Measurements from ENCODE around the gene UNC5CL. TPM values are rescaled to one million over a fixed set of nuclear protein-coding genes. Genes with fewer than 3 reads are reported as not detected.
"Not testable (repeated sequence)": the region's sequence is repeated elsewhere in the genome, so short reads cannot be mapped to it uniquely, and the experiment has no call there.

UNC5CL gene
- total RNA-seq, 1 donor from 2014 or later, result 0.99 TPM

DNA sequence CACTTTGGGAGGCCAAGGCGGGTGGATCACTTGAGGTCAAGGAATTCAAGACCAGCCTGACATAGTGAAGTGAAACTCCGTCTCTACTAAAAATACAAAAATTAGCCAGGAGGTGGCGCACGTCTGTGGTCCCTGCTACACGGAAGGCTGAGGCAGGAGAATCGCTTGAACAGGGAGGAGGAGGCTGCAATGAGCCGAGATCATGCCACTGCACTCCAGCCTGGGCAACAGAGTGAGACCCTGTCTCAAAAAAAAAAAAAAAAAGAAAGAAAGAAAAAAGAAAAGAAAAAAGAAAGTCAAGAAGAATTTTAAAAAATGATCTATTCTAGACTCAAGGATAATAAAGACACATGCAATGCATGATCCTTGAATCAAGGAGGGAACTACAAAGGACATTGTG lies 32.8 kb downstream of the UNC5CL start:
- H3K36me3 Mint-ChIP-seq (ENCODE audit: low read depth); H3K4me3 Mint-ChIP-seq; H3K27ac Mint-ChIP-seq; H3K4me1 Mint-ChIP-seq (ENCODE audit: low read depth); H3K9me3 Mint-ChIP-seq: not testable (repeated sequence)
- DNase-seq (ENCODE audit: low spot score), result peak; percentile 46
- peaks cover 47% of the 10 kb centered on the region for H3K27me3 Mint-ChIP-seq (ENCODE audit: insufficient read depth)
- intact Hi-C loops (cut with micrococcal nuclease), result loop anchor here (1.0 kb wide), 4 partner anchors 22 to 312 kb away; partner anchors contain the start of gene UNC5CL

DNA sequence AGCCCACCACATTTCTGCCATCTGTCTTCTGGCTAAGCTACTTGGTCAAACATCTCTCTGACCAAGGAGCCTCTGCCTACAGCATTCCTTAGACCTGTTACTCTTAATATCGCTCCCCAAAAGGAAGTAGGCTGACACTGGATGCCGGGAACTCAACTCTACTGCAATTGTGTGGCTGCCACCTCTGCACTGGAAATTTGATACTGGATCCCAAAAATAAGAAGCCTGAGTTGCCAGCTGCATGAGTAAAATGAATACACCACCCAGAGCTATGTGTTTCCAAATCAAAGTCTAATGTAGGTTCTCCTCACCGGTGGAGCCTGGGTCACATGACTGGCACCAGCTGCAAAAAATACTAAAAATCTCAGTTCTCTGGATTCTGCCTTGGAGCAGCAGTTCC lies 36.9 kb downstream of the UNC5CL start:
- intact Hi-C loops (cut with micrococcal nuclease), result no loop called here
- peaks cover 39% of the 10 kb centered on the region for H3K27me3 Mint-ChIP-seq (ENCODE audit: insufficient read depth)
- no peak overlapping the region for H3K27ac Mint-ChIP-seq
- no peaks in the 10 kb centered on the region for H3K36me3 Mint-ChIP-seq (ENCODE audit: low read depth)
- no peak for DNase-seq (ENCODE audit: low spot score)
- H3K4me3 Mint-ChIP-seq, result no peak overlapping the region
- no peaks in the 10 kb centered on the region for H3K4me1 Mint-ChIP-seq (ENCODE audit: low read depth)
- H3K9me3 Mint-ChIP-seq, result no peaks in the 10 kb centered on the region

DNA sequence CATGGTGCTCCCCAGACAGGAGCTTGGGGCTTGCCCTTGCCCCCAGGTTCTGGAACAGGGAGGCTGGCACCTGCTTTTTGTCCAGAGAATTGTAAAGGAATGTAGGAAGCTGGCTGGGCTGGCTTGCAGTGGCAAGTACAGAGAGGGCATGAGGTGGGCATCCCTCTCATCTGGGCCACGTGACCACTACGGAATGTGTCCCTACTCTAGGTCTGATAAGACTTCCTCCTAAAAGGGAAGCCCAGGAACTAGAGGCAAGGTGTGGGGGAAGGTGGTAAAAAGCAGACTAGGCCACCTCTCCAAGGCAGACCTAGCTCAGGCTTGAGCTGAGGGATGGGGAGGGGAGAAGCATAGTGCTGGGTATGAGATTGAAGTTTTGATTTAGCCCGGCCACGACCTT lies 38.8 kb downstream of the UNC5CL start:
- H3K27ac Mint-ChIP-seq, result no peak overlapping the region
- no peak overlapping the region for H3K4me3 Mint-ChIP-seq
- intact Hi-C loops (cut with micrococcal nuclease), result no loop called here
- peaks cover 34% of the 10 kb centered on the region for H3K27me3 Mint-ChIP-seq (ENCODE audit: insufficient read depth)
- DNase-seq (ENCODE audit: low spot score), result no peak
- H3K9me3 Mint-ChIP-seq, result no peaks in the 10 kb centered on the region
- H3K4me1 Mint-ChIP-seq (ENCODE audit: low read depth), result no peaks in the 10 kb centered on the region
- H3K36me3 Mint-ChIP-seq (ENCODE audit: low read depth), result no peaks in the 10 kb centered on the region

DNA sequence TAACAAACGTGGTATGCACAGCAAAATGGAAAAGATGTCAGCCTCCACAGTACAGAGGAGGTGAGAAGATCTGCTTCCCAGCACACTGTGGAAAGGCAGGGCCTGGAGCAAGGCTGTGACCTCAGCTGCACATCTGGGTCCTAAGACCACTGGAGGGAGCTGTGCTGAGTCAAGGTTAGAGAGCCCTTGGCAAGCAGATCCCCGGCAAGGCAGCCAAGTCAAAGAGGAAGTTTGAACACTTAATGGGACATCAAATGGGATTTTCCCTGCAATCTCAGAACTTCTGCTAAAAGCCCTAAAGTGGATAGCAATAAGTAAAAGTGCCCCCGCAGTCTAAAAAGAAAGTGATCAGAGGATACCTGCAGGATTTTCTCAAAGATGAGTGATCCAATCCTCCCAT lies 39.5 kb downstream of the UNC5CL start:
- Mint-ChIP-seq H3K36me3 (ENCODE audit: low read depth) (no peaks in the 10 kb centered on the region), H3K4me1 (ENCODE audit: low read depth) (no peaks in the 10 kb centered on the region), H3K9me3 (no peaks in the 10 kb centered on the region), H3K27ac (no peak overlapping the region), H3K27me3 (ENCODE audit: insufficient read depth) (peaks cover 32% of the 10 kb centered on the region), H3K4me3 (no peak overlapping the region)
- intact Hi-C loops (cut with micrococcal nuclease), result no loop called here
- DNase-seq (ENCODE audit: low spot score), result no peak

- Mint-ChIP-seq H3K27me3 (ENCODE audit: insufficient read depth) (peaks cover 38% of the 10 kb centered on the region), H3K27ac (no peak overlapping the region), H3K36me3 (ENCODE audit: low read depth) (no peaks in the 10 kb centered on the region), H3K9me3 (no peaks in the 10 kb centered on the region), H3K4me1 (ENCODE audit: low read depth) (no peaks in the 10 kb centered on the region), H3K4me3 (no peak overlapping the region)
- intact Hi-C loops (cut with micrococcal nuclease), result no loop called here
- DNase-seq (ENCODE audit: low spot score), result no peak
These were observed 40.4 kb downstream of the UNC5CL start for GRCh38 chr6:40998661-40999060.

DNA sequence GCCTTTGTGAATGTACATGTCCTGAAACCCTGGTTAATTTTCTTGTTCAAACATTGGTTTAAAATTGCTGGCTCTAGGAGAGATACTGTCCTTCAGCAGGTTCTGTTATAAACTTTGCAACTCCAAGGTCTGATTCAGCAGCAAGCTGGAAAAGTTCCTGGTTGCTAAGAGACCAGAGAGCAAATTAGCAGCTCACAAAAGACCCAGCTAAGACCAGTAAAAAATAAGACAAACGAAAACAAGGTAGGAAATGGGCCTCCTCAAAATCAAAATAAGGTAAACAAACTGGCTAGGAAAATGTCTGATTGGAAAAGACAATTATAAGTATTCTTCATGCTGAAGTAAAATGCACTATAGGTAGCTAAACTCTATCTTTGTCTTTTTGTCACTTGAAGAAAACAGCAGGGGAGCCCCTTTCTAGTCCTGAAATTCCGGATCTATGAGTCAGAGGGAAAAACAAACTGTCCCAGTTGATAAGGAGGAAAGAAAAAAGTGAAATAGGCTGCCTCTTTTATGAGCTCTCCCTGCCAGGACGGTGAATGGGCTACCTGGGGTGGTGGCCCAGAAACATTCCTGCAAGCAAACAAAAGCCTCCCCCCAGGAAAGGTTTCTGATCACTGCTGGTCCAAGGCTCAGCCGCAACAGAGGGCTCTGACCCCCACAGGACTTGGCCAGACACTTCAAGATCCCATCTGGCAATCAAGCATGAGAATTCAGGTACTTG lies 41.6 kb downstream of the UNC5CL start:
- Mint-ChIP-seq H3K9me3 (no peaks in the 10 kb centered on the region), H3K36me3 (ENCODE audit: low read depth) (no peaks in the 10 kb centered on the region), H3K4me3 (no peak overlapping the region), H3K27ac (no peak overlapping the region), H3K27me3 (ENCODE audit: insufficient read depth) (peaks cover 39% of the 10 kb centered on the region), H3K4me1 (ENCODE audit: low read depth) (no peaks in the 10 kb centered on the region)
- DNase-seq (ENCODE audit: low spot score), result no peak
- intact Hi-C loops (cut with micrococcal nuclease), result no loop called here

DNA sequence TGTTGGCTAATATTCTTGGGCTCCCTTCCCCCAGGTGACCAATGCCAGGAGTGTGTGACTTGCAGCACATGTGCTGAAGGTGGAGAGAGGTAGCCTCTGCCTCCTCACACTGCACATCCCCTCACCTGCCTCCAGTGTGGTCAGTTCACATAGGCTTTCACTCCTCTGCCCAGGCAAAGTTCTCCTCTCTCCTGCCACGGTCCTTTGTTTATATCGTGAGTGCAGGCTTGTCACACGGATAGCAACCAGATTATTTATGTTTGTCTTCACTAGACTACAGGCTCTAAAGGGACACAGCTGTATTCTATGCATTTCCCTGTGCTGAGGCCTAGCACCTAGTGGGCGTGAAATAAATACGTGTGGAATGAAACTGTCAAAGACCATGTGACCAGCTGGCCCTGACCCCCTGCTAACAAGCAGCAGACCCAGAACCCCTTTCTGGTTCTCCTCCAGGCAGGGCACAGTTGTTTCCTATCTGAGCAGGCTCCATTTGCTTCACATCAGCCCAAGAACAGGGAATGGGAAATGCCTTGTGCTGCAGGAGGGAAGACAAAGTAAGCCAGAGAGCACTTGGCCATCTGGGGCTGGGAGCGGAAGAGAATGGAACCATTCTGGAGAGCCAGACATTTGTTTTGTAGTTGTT lies 42.3 kb downstream of the UNC5CL start:
- intact Hi-C loops (cut with micrococcal nuclease), result no loop called here
- peaks cover 40% of the 10 kb centered on the region for H3K27me3 Mint-ChIP-seq (ENCODE audit: insufficient read depth)
- no peaks in the 10 kb centered on the region for H3K36me3 Mint-ChIP-seq (ENCODE audit: low read depth)
- no peaks in the 10 kb centered on the region for H3K4me1 Mint-ChIP-seq (ENCODE audit: low read depth)
- H3K9me3 Mint-ChIP-seq, result no peaks in the 10 kb centered on the region
- no peak for DNase-seq (ENCODE audit: low spot score)
- no peak overlapping the region for H3K4me3 Mint-ChIP-seq
- H3K27ac Mint-ChIP-seq, result no peak overlapping the region

DNA sequence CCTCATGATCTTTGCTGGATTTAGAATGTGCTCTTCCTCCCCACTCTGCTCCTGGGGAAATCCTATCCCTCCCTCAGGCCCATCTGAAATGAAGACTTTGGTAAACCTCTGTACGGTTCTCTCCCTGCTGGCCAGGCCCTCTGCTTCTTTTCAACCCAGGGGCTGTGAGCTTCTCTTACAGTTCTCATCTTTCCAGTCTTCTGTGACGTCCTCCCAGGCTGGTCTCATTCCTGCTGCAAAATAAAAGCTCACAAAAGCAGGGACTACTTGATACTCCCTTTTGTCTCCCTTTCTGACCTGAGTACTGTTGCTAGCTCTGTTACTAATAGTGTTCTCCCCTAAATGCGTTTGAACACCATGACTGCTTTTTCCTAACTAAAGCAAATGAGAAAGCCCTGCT lies 46.3 kb downstream of the UNC5CL start:
- no peak for DNase-seq (ENCODE audit: low spot score)
- Mint-ChIP-seq H3K4me3 (no peak overlapping the region), H3K27me3 (ENCODE audit: insufficient read depth) (peaks cover 42% of the 10 kb centered on the region), H3K9me3 (no peaks in the 10 kb centered on the region), H3K27ac (no peak overlapping the region), H3K4me1 (ENCODE audit: low read depth) (no peaks in the 10 kb centered on the region), H3K36me3 (ENCODE audit: low read depth) (no peaks in the 10 kb centered on the region)
- intact Hi-C loops (cut with micrococcal nuclease), result no loop called here

DNA sequence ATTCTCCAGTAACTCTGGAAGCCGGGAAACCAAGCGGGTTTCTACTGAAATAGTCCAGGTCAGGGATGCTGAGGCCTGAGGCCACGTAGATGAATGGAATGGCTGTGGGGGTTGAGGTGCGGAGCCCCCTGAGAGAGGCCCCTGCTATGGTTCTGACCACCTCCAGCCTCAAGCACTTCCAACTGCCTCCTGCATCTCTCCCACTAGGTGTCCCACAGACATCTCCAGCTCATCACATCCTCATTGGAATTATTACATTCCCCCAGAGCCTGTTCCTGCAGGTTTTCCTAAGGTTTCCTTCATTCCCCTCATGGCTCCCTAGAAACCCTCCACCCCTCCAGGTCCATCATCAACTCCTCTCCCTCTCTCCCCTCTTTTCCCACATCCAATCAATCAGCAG lies 48.7 kb downstream of the UNC5CL start:
- Mint-ChIP-seq H3K27me3 (ENCODE audit: insufficient read depth) (peaks cover 37% of the 10 kb centered on the region), H3K4me1 (ENCODE audit: low read depth) (no peaks in the 10 kb centered on the region), H3K4me3 (no peak overlapping the region), H3K36me3 (ENCODE audit: low read depth) (no peaks in the 10 kb centered on the region), H3K27ac (no peak overlapping the region), H3K9me3 (no peaks in the 10 kb centered on the region)
- no peak for DNase-seq (ENCODE audit: low spot score)
- intact Hi-C loops (cut with micrococcal nuclease), result no loop called here

- Mint-ChIP-seq H3K27ac (no peak overlapping the region), H3K36me3 (ENCODE audit: low read depth) (no peaks in the 10 kb centered on the region), H3K9me3 (no peaks in the 10 kb centered on the region), H3K27me3 (ENCODE audit: insufficient read depth) (peaks cover 37% of the 10 kb centered on the region), H3K4me3 (no peak overlapping the region), H3K4me1 (ENCODE audit: low read depth) (no peaks in the 10 kb centered on the region)
- intact Hi-C loops (cut with micrococcal nuclease), result no loop called here
- DNase-seq (ENCODE audit: low spot score), result no peak
These were observed 49.5 kb downstream of the UNC5CL start for GRCh38 chr6:40989204-40990169.

- Mint-ChIP-seq H3K27ac (no peak overlapping the region), H3K36me3 (ENCODE audit: low read depth) (no peaks in the 10 kb centered on the region), H3K9me3 (no peaks in the 10 kb centered on the region), H3K4me1 (ENCODE audit: low read depth) (no peaks in the 10 kb centered on the region), H3K4me3 (no peak overlapping the region), H3K27me3 (ENCODE audit: insufficient read depth) (peaks cover 31% of the 10 kb centered on the region)
- intact Hi-C loops (cut with micrococcal nuclease), result no loop called here
- no peak for DNase-seq (ENCODE audit: low spot score)
These were observed 50.4 kb downstream of the UNC5CL start for GRCh38 chr6:40988634-40989033.

DNA sequence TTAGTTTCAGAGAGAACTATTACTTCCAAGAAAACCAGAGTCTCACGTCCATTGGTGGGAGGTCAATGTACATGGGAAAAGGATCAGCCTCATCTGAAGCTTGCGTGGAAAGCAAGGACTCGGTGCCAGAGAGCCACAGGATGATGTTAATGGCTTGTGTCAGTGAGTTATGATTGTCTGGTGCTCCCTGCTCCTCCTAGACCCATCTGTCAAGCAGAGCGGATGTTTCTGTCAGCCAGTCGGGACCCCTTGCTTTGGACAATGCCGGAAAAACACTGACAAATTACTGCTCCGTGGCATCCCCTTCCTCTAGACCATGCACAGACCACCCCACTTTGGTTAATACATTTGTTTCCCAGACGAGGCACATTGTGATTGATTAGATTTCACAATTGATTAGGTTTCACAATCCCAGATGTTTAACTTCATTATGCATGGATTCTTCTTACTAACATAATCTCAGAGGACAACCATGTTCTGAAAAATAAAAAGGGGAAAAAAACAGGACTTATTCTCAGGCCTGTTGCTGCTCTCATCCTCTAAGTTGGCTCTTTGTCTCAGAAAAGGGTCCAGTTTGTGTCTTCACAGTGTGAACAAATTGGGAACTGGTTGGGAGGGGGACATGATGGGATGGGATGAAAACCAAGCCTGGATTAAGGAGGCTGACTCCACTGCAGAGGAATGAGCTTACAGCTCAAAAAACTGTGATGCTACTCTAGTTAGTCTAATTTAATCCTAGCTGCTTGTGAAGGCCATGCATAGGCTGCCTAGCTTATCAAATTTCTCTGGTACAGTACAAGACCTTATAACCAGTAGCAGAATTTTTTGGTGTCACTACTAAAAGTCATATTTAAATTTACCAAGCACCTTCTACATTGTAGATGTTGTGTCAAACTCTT lies 51.9 kb downstream of the UNC5CL start:
- no peaks in the 10 kb centered on the region for H3K36me3 Mint-ChIP-seq (ENCODE audit: low read depth)
- no peaks in the 10 kb centered on the region for H3K9me3 Mint-ChIP-seq
- intact Hi-C loops (cut with micrococcal nuclease), result no loop called here
- no peaks in the 10 kb centered on the region for H3K4me1 Mint-ChIP-seq (ENCODE audit: low read depth)
- DNase-seq (ENCODE audit: low spot score), result no peak
- H3K4me3 Mint-ChIP-seq, result no peak overlapping the region
- H3K27me3 Mint-ChIP-seq (ENCODE audit: insufficient read depth), result peaks cover 27% of the 10 kb centered on the region
- no peak overlapping the region for H3K27ac Mint-ChIP-seq
